ENCODE measurements around the gene IVD.

The IVD gene

DNA sequence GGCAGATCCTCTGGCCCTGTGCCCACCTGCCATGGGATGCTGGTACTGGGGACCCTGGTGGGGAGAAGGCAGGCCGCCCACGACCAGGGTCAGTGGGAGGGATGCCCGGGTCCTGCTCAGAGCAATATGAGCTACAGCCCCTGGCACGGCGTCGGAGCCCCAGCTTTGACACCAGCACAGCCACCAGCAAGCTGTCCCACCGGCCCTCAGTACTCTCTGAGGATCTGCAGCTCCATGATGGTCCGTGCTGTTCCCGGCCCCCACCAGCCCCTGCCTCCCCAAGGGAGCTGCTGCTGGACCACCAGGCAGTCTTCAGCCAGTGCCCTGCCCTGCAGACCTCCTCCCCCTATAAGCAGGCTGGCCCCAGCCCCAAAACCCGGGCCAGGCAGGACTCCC is 36.1 kb upstream of the IVD start:
- no peaks in the 10 kb centered on the region for H3K27me3 ChIP-seq (ENCODE audit: insufficient read depth, low read length, poor library complexity, severe bottlenecking)
- no peak overlapping the region for H2AFZ ChIP-seq (ENCODE audit: low read length)
- no peaks in the 10 kb centered on the region for H3K79me2 ChIP-seq (ENCODE audit: insufficient read depth, low read length)
- H4K20me1 ChIP-seq (ENCODE audit: insufficient read depth, low read length, poor library complexity, severe bottlenecking), result no peaks in the 10 kb centered on the region
- no peak for TF ChIP-seq EZH2phosphoT487 (IDR thresholded peaks at IDR 0.05; ENCODE audit: borderline replicate concordance)
- TF ChIP-seq, protein P1, sequence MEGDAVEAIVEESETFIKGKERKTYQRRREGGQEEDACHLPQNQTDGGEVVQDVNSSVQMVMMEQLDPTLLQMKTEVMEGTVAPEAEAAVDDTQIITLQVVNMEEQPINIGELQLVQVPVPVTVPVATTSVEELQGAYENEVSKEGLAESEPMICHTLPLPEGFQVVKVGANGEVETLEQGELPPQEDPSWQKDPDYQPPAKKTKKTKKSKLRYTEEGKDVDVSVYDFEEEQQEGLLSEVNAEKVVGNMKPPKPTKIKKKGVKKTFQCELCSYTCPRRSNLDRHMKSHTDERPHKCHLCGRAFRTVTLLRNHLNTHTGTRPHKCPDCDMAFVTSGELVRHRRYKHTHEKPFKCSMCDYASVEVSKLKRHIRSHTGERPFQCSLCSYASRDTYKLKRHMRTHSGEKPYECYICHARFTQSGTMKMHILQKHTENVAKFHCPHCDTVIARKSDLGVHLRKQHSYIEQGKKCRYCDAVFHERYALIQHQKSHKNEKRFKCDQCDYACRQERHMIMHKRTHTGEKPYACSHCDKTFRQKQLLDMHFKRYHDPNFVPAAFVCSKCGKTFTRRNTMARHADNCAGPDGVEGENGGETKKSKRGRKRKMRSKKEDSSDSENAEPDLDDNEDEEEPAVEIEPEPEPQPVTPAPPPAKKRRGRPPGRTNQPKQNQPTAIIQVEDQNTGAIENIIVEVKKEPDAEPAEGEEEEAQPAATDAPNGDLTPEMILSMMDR (conservative IDR thresholded peaks at IDR 0.05; ENCODE audit: low read length), result no peak
- H3K9me2 ChIP-seq (replicated peaks; ENCODE audit: low read depth, low read length), result no peaks in the 10 kb centered on the region
- no peak overlapping the region for H3K4me2 ChIP-seq (ENCODE audit: low read depth, low read length, poor library complexity, severe bottlenecking)
- no peaks in the 10 kb centered on the region for H3K36me3 ChIP-seq (ENCODE audit: insufficient read depth, low read length)
- no peak overlapping the region for H3K4me3 ChIP-seq (ENCODE audit: low read length, poor library complexity, severe bottlenecking)
- no peaks in the 10 kb centered on the region for H3K9me3 ChIP-seq (ENCODE audit: insufficient read depth, low read depth, low read length)
- H3F3A ChIP-seq (ENCODE audit: low read depth), result no peaks in the 10 kb centered on the region
- H3K4me1 ChIP-seq (ENCODE audit: insufficient read depth, low read length, poor library complexity, severe bottlenecking), result peaks cover 13% of the 10 kb centered on the region
- no peak overlapping the region for H3K9ac ChIP-seq (ENCODE audit: low read depth, low read length, poor library complexity, severe bottlenecking)

DNA sequence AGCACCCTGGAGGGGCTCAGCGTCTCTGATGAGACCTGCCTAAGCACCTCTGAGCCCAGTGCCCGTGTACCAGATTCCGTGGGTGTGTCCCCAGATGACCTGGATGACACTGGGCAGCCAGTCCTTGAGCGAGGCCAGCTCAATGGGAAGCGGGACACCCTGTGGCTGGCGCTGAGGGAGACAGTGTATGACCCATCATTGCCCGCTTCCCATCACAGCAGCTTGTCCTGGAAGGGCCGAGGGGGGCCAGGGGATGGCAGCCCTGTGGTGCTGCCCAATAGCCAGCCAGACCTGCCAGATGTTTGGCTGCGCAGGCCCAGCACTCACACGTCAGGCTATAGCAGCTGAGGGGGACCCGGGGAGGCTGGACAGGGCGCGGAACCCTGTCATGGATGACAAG is 35.6 kb upstream of the IVD start:
- Histone ChIP-seq H3K9me2 (replicated peaks; ENCODE audit: low read depth, low read length) (no peaks in the 10 kb centered on the region), H3K9me3 (ENCODE audit: insufficient read depth, low read depth, low read length) (no peaks in the 10 kb centered on the region), H4K20me1 (ENCODE audit: insufficient read depth, low read length, poor library complexity, severe bottlenecking) (no peaks in the 10 kb centered on the region), H2AFZ (ENCODE audit: low read length) (no peak overlapping the region), H3K4me1 (ENCODE audit: insufficient read depth, low read length, poor library complexity, severe bottlenecking) (peaks cover 13% of the 10 kb centered on the region), H3K79me2 (ENCODE audit: insufficient read depth, low read length) (no peaks in the 10 kb centered on the region), H3K27me3 (ENCODE audit: insufficient read depth, low read length, poor library complexity, severe bottlenecking) (no peaks in the 10 kb centered on the region), H3K4me2 (ENCODE audit: low read depth, low read length, poor library complexity, severe bottlenecking) (no peak overlapping the region), H3F3A (ENCODE audit: low read depth) (no peaks in the 10 kb centered on the region), H3K9ac (ENCODE audit: low read depth, low read length, poor library complexity, severe bottlenecking) (no peak overlapping the region), H3K36me3 (ENCODE audit: insufficient read depth, low read length) (no peaks in the 10 kb centered on the region), H3K4me3 (ENCODE audit: low read length, poor library complexity, severe bottlenecking) (no peak overlapping the region)
- TF ChIP-seq, protein P1 (conservative IDR thresholded peaks at IDR 0.05; ENCODE audit: low read length), result no peak
- TF ChIP-seq EZH2phosphoT487 (IDR thresholded peaks at IDR 0.05; ENCODE audit: borderline replicate concordance), result no peak

DNA sequence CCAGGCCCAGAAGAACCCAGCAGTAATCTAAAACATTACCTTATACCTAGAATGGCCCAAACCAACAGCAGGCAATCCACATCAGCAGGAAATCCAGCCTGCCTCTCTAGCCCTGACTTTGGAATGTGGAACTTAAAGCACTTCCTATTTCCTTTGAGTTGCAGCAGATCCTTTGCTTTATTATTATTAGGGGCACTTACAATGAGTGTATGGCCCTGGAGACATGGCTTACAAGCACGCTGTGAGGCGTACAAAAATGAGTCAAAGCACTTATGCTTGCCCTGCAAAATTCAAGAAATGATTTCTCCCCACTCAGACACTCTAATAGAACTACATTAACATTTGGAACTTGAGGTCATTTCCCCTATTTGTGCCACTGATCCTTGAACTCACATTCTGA is 32.6 kb upstream of the IVD start:
- no peak overlapping the region for H3K4me2 ChIP-seq (ENCODE audit: low read depth, low read length, poor library complexity, severe bottlenecking)
- no peak overlapping the region for H3K9ac ChIP-seq (ENCODE audit: low read depth, low read length, poor library complexity, severe bottlenecking)
- H3K4me1 ChIP-seq (ENCODE audit: insufficient read depth, low read length, poor library complexity, severe bottlenecking), result peaks cover 7% of the 10 kb centered on the region
- H3F3A ChIP-seq (ENCODE audit: low read depth), result no peaks in the 10 kb centered on the region
- H3K27me3 ChIP-seq (ENCODE audit: insufficient read depth, low read length, poor library complexity, severe bottlenecking), result no peaks in the 10 kb centered on the region
- no peaks in the 10 kb centered on the region for H3K9me2 ChIP-seq (replicated peaks; ENCODE audit: low read depth, low read length)
- no peak overlapping the region for H3K4me3 ChIP-seq (ENCODE audit: low read length, poor library complexity, severe bottlenecking)
- H2AFZ ChIP-seq (ENCODE audit: low read length), result no peak overlapping the region
- H3K79me2 ChIP-seq (ENCODE audit: insufficient read depth, low read length), result no peaks in the 10 kb centered on the region
- no peaks in the 10 kb centered on the region for H3K36me3 ChIP-seq (ENCODE audit: insufficient read depth, low read length)
- no peaks in the 10 kb centered on the region for H3K9me3 ChIP-seq (ENCODE audit: insufficient read depth, low read depth, low read length)
- TF ChIP-seq, protein P1 (conservative IDR thresholded peaks at IDR 0.05; ENCODE audit: low read length), result no peak
- TF ChIP-seq EZH2phosphoT487 (IDR thresholded peaks at IDR 0.05; ENCODE audit: borderline replicate concordance), result no peak
- no peaks in the 10 kb centered on the region for H4K20me1 ChIP-seq (ENCODE audit: insufficient read depth, low read length, poor library complexity, severe bottlenecking)
